Fibroblast of skin of left quadriceps (primary cell): ENCODE results near the gene TEKT1.
"Not testable (repeated sequence)": the region's sequence is repeated elsewhere in the genome, so short reads cannot be mapped to it uniquely, and the experiment has no call there.

Experiments
- DNase-seq, 2 experiments: peaks; one replicate each; pipeline ENCODE4 v3.0.0-alpha.2; 2013; ENCODE audit warnings: low read depth in 2 of 2

The TEKT1 gene

GRCh38 chr17:6831661-6832263 lies at the start of gene TEKT1:
Gene TEKT1 (minus strand): TSS chr17:6831729. CDS start chr17:6830376, 1,353 bp downstream.
- no peak for DNase-seq

- DNase-seq = not testable (repeated sequence)
Observed at GRCh38 chr17:6879221-6879975, 47.9 kb upstream of the TEKT1 start.

- DNase-seq = not testable (repeated sequence)
Observed at GRCh38 chr17:6875276-6875675, 43.7 kb upstream of the TEKT1 start.

- DNase-seq = no peak
Observed at GRCh38 chr17:6872936-6873335, 41.4 kb upstream of the TEKT1 start.

- DNase-seq = no peak
Observed at GRCh38 chr17:6870841-6871240, 39.3 kb upstream of the TEKT1 start.

GRCh38 chr17:6868582-6868981 lies 37.1 kb upstream of the TEKT1 start:
- DNase-seq = no peak

- no peak for DNase-seq
Observed at GRCh38 chr17:6867849-6868248, 36.3 kb upstream of the TEKT1 start.

GRCh38 chr17:6862825-6863224 lies 31.3 kb upstream of the TEKT1 start:
- DNase-seq = no peak

GRCh38 chr17:6862122-6862521 lies 30.6 kb upstream of the TEKT1 start:
- no peak for DNase-seq

- no peak for DNase-seq
Observed at GRCh38 chr17:6857904-6858303, 26.4 kb upstream of the TEKT1 start.

- DNase-seq = no peak
Observed at GRCh38 chr17:6857336-6857735, 25.8 kb upstream of the TEKT1 start.

GRCh38 chr17:6856051-6856450 lies 24.5 kb upstream of the TEKT1 start:
- no peak for DNase-seq

GRCh38 chr17:6853764-6854442 lies 22.4 kb upstream of the TEKT1 start:
- DNase-seq = no peak

GRCh38 chr17:6848545-6849179 lies 17.1 kb upstream of the TEKT1 start:
- not testable (repeated sequence) for DNase-seq

GRCh38 chr17:6846138-6846537 lies 14.6 kb upstream of the TEKT1 start:
- not testable (repeated sequence) for DNase-seq

GRCh38 chr17:6844406-6844805 lies 12.9 kb upstream of the TEKT1 start:
- not testable (repeated sequence) for DNase-seq

- DNase-seq = peak in 1 of 2 experiments; percentile 20
Observed at GRCh38 chr17:6843241-6843880, 11.8 kb upstream of the TEKT1 start.

GRCh38 chr17:6841769-6842168 lies 10.2 kb upstream of the TEKT1 start:
- DNase-seq = not testable (repeated sequence)

GRCh38 chr17:6830383-6830986 lies 1.0 kb downstream of the TEKT1 start:
- no peak for DNase-seq

- no peak for DNase-seq
Observed at GRCh38 chr17:6823011-6823442, 8.5 kb downstream of the TEKT1 start.

GRCh38 chr17:6818938-6819337 lies 12.6 kb downstream of the TEKT1 start:
- no peak for DNase-seq
